Sciatic nerve (tissue), 2 donors: ENCODE data around the gene MIF. TPM values are rescaled to one million over a fixed set of nuclear protein-coding genes. Genes with fewer than 3 reads are reported as not detected.
A peak's percentile ranks its signal among the peaks of the same experiment; 100 is the strongest.
"Not testable (repeated sequence)": the region's sequence is repeated elsewhere in the genome, so short reads cannot be mapped to it uniquely, and the experiment has no call there.

Experiments used
- ATAC-seq: fragments of 200-7000 bp; cut with Tn5 transposase; one replicate; pipeline ENCODE4 v1.9.1; 2020; ENCODE audit warnings: mild to moderate bottlenecking, moderate library complexity
- DNase-seq: peaks from one replicate; pipeline ENCODE4 v3.0.0-alpha.2; 2020; ENCODE audit warnings: low spot score
- intact Hi-C: fragments of 100-400 bp; cut with DNase I; formaldehyde crosslinking; loops from one replicate; pipeline ENCODE4 v1.14.2; 2022
- total RNA-seq: library from RNA; stranded (reverse); fragmentation: NEBNext Ultra II Directional; extraction: Animal tissue kit (Norgen Biotek cat#: 25700); gene quantifications from one replicate; pipeline ENCODE4 v1.2.1, GENCODE V29; 2021
- donor health status: DM: no; HTN: no; CAD: no.
- donor health status: DM: no; HTN: no; CAD: no.

MIF gene
- total RNA-seq, 1 donor from 2014 or later: 229 TPM

- DNase-seq (peak; percentile 99), ATAC-seq (peak; percentile 100)
- intact Hi-C loops: no loop called here
Observed at GRCh38 chr22:23913661-23914353, 19.6 kb downstream of the MIF start.

GRCh38 chr22:23915290-23915689 is 21.1 kb downstream of the MIF start:
- intact Hi-C loops: no loop called here
- DNase-seq (no peak), ATAC-seq (no peak)

GRCh38 chr22:23920267-23920611 is 26.1 kb downstream of the MIF start:
- intact Hi-C loops, ATAC-seq, DNase-seq: not testable (repeated sequence)

GRCh38 chr22:23921586-23922201 is 27.5 kb downstream of the MIF start:
- intact Hi-C loops, ATAC-seq: not testable (repeated sequence)

GRCh38 chr22:23922921-23923320 is 28.7 kb downstream of the MIF start:
- DNase-seq (no peak), ATAC-seq (no peak)
- intact Hi-C loops: no loop called here

More at GRCh38 chr22:23921586-23922201, 27.5 kb downstream of the MIF start:
- not testable (repeated sequence) for DNase-seq

GRCh38 chr22:23925020-23925606 is 30.9 kb downstream of the MIF start:
- DNase-seq (no peak), ATAC-seq (no peak)
- intact Hi-C loops: no loop called here

GRCh38 chr22:23926561-23926960 is 32.4 kb downstream of the MIF start:
- DNase-seq (no peak), ATAC-seq (no peak)
- intact Hi-C loops: no loop called here

GRCh38 chr22:23938328-23939016 is 44.3 kb downstream of the MIF start:
- intact Hi-C loops: loop anchor here (2.0 kb wide), 1 partner anchor 68 kb away; no protein-coding TSS in a partner anchor
- no peak for DNase-seq
- no peak for ATAC-seq

GRCh38 chr22:23939017-23939357 is 44.8 kb downstream of the MIF start:
- intact Hi-C loops: loop anchor here (2.0 kb wide), 1 partner anchor 68 kb away; no protein-coding TSS in a partner anchor
- no peak for DNase-seq
- no peak for ATAC-seq

GRCh38 chr22:23940166-23940565 is 46.0 kb downstream of the MIF start:
- ATAC-seq, DNase-seq, intact Hi-C loops: not testable (repeated sequence)

Other genes with a start within 250 kb of the MIF start
- 1.2 TPM for gene RGL4, start 203.4 kb upstream of the MIF start, total RNA-seq
- gene ZNF70, start 143.3 kb upstream of the MIF start, total RNA-seq: 11.2 TPM
- gene VPREB3, start 140.0 kb upstream of the MIF start, total RNA-seq: not detected
- gene C22orf15, start 131.4 kb upstream of the MIF start, total RNA-seq: 0.49 TPM
- gene CHCHD10, start 126.4 kb upstream of the MIF start, total RNA-seq: 32.5 TPM
- 3.9 TPM for gene MMP11, start 121.5 kb upstream of the MIF start, total RNA-seq
- gene SMARCB1, start 107.4 kb upstream of the MIF start, total RNA-seq: 56.2 TPM
- gene DERL3, start 55.4 kb upstream of the MIF start, total RNA-seq: 2.7 TPM
- gene SLC2A11, start 36.5 kb upstream of the MIF start, total RNA-seq: 13.6 TPM
- gene GSTT2B, start 66.8 kb downstream of the MIF start, total RNA-seq: 19.5 TPM
- gene DDTL, start 72.5 kb downstream of the MIF start, total RNA-seq: 4.0 TPM
- 57.8 TPM for gene DDT, start 80.1 kb downstream of the MIF start, total RNA-seq
- gene GSTT2, start 85.8 kb downstream of the MIF start, total RNA-seq: not detected
- gene GSTT4, start 111.1 kb downstream of the MIF start, total RNA-seq: not detected
- 67.2 TPM for gene CABIN1, start 116.9 kb downstream of the MIF start, total RNA-seq